HAP-1 (cell line): ENCODE data around the gene TUBG2.

ENCODE experiments used
- DNase-seq, 2 experiments: peaks; one replicate each; pipeline ENCODE4 v3.0.0-alpha.2; 2016 to 2020; ENCODE audit warnings: low spot score in 2 of 2
- H3K27me3 ChIP-seq: fragments of 250-450 bp; sonication (Bioruptor Pico); 2 replicates; pipeline ENCODE4 v1.5.1; 2020; ENCODE audit warnings: low read depth, mild to moderate bottlenecking, moderate library complexity
- H3K36me3 ChIP-seq: fragments of 250-450 bp; sonication (Bioruptor Pico); replicated peaks from 2 replicates; pipeline ENCODE4 v1.5.1; 2020; ENCODE audit warnings: mild to moderate bottlenecking
- H3K4me1 ChIP-seq: fragments of 250-450 bp; sonication (Bioruptor Pico); 2 replicates; pipeline ENCODE4 v1.5.1; 2020; ENCODE audit warnings: mild to moderate bottlenecking
- H3K4me3 ChIP-seq: fragments of 250-450 bp; sonication (Bioruptor Pico); 2 replicates; pipeline ENCODE4 v1.5.1; 2020; ENCODE audit warnings: mild to moderate bottlenecking, moderate library complexity
- H3K9me3 ChIP-seq: fragments of 250-450 bp; sonication (Bioruptor Pico); 2 replicates; pipeline ENCODE4 v1.5.1; 2020; ENCODE audit warnings: mild to moderate bottlenecking, moderate library complexity
- in situ Hi-C: fragments of 300-500 bp; cut with MboI; formaldehyde crosslinking; loops from 3 replicates; pipeline ENCODE4 v1.14.3; 2020; ENCODE audit warnings: low sequenced_read_pairs, inconsistent platforms, mixed read lengths

TUBG2 gene

GRCh38 chr17:42706732-42707131 lies 47.6 kb downstream of the TUBG2 start:
- Histone ChIP-seq H3K27me3 (no peaks in the 10 kb centered on the region), H3K9me3 (no peaks in the 10 kb centered on the region), H3K4me3 (no peak overlapping the region), H3K4me1 (no peaks in the 10 kb centered on the region), H3K36me3 (peaks cover 83% of the 10 kb centered on the region)
- no peak for DNase-seq
- in situ Hi-C loops = no loop called here

- H3K27me3 ChIP-seq = no peaks in the 10 kb centered on the region
- in situ Hi-C loops = no loop called here
- no peaks in the 10 kb centered on the region for H3K9me3 ChIP-seq
- H3K4me1 ChIP-seq = no peaks in the 10 kb centered on the region
- no peak for DNase-seq
- peaks cover 78% of the 10 kb centered on the region for H3K36me3 ChIP-seq
- H3K4me3 ChIP-seq = no peak overlapping the region
These were observed 49.5 kb downstream of the TUBG2 start for GRCh38 chr17:42708588-42708987.

- Histone ChIP-seq H3K9me3 (no peaks in the 10 kb centered on the region), H3K27me3 (no peaks in the 10 kb centered on the region), H3K4me1 (no peaks in the 10 kb centered on the region), H3K36me3 (peaks cover 68% of the 10 kb centered on the region), H3K4me3 (no peak overlapping the region)
- DNase-seq = no peak
- in situ Hi-C loops = no loop called here
These were observed 50.5 kb downstream of the TUBG2 start for GRCh38 chr17:42709561-42709960.
